ENCODE data around the gene CCL17.

The CCL17 gene

DNA sequence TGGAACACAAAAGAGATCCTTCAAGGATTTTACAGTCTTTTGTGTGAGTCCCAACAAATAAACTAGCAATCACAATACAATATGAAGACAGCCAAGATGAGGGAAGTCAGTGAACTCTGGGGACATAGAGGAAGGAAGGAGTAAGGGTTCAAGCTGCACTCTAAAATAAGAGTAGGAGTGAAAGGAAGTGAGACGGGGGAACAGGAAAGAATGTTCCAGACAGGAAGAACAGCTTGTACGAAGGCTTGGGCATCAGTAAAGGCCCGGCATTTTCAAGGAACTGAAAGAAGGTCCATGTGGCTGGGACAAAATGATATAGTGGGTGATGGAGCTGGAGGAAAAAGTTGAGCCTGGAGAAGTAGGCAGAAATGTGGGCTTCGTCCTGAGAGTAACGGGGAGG lies 4.5 kb downstream of the CCL17 start:
- H3K23ac ChIP-seq (ENCODE audit: low read length in 2 of 2): no peak overlapping the region
- H2BK12ac ChIP-seq (ENCODE audit: low read length in 2 of 2): no peak overlapping the region
- H2BK120ac ChIP-seq (ENCODE audit: low read depth, low read length): no peak overlapping the region
- no peaks in the 10 kb centered on the region for H3K4me1 ChIP-seq (ENCODE audit: control insufficient read depth, insufficient read depth, low read depth, low read length)
- no peaks in the 10 kb centered on the region for H3K36me3 ChIP-seq (ENCODE audit: control insufficient read depth in 1 of 2, insufficient read depth in 2 of 2, low read depth in 1 of 2, low read length in 2 of 2)
- no peak overlapping the region for H3K27ac ChIP-seq (ENCODE audit: low read length, poor library complexity, severe bottlenecking)
- 90% methylated on average over 5 of the region's 5 CpGs for WGBS
- no peak overlapping the region for H3K9ac ChIP-seq (ENCODE audit: low read length)
- no peak overlapping the region for H3K14ac ChIP-seq (ENCODE audit: low read length in 2 of 2)
- H2BK15ac ChIP-seq (ENCODE audit: low read depth, poor library complexity, severe bottlenecking): peak overlapping the region; percentile 52
- peaks cover 42 to 79% of the 10 kb centered on the region in 2 experiments for H3K27me3 ChIP-seq (ENCODE audit: control insufficient read depth in 1 of 2, insufficient read depth in 1 of 2, low read length in 2 of 2)
- DNase-seq: no peak
- H3K18ac ChIP-seq (ENCODE audit: low read depth in 1 of 2, low read length in 2 of 2): no peak overlapping the region
- no peak overlapping the region for H3K4me2 ChIP-seq (ENCODE audit: low read length, poor library complexity, severe bottlenecking)
- H2BK5ac ChIP-seq (ENCODE audit: low read depth, low read length, poor library complexity, severe bottlenecking): no peak overlapping the region
- H3K4ac ChIP-seq (ENCODE audit: low read depth in 1 of 2, low read length in 2 of 2): no peak overlapping the region
- no peaks in the 10 kb centered on the region for H3K79me1 ChIP-seq (replicated peaks; ENCODE audit: low read length, poor library complexity, severe bottlenecking)
- no peak overlapping the region for H4K91ac ChIP-seq (ENCODE audit: low read length)
- H2AK5ac ChIP-seq (ENCODE audit: low read length, severe bottlenecking): no peak overlapping the region
- H3K4me3 ChIP-seq (ENCODE audit: insufficient read depth in 1 of 2, low read depth in 1 of 2, low read length in 2 of 2): no peak overlapping the region
- H2AFZ ChIP-seq (ENCODE audit: low read depth, low read length): no peak overlapping the region
- H3K9me3 ChIP-seq (ENCODE audit: control insufficient read depth, low read length): no peaks in the 10 kb centered on the region
- no peak overlapping the region for H4K8ac ChIP-seq (ENCODE audit: low read length)

DNA sequence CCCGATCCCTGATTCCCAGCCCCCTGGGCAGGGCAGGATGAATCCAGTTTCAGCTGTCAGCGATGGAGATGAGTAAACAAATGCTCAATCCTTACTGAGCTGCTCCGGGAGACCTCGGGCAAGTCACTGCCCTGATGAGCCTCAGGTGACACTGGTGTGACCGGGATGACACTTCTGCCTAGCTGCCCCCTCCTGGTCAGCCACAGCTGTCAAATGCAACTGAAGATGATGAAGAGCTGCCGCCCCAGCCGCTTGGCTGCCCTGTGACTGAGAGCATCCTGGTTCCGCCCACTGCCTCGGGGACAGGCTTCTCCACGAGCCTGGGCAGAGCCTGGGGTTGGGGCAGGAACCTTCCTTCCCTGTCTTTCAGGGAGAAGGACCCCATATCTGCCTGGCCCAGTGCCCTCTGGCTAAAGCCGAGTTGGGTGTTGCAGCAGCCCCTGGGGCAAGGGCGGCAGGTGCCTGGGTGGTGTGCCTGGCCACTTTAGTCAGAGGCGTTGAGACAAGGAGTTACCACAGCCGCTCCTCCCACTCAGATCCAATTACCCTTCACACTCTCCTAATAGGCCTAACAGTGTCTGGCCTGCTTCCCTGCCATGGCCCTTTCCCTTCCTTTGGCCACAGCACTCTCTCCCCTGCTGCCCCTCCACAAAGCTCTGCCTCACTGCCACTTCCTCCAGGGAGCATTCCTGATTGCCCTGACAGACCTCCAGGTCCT lies 5.5 kb downstream of the CCL17 start:
- Histone ChIP-seq H2BK12ac (ENCODE audit: low read length in 2 of 2) (no peak overlapping the region), H3K4me2 (ENCODE audit: low read length, poor library complexity, severe bottlenecking) (no peak overlapping the region), H2BK5ac (ENCODE audit: low read depth, low read length, poor library complexity, severe bottlenecking) (no peak overlapping the region), H2BK120ac (ENCODE audit: low read depth, low read length) (no peak overlapping the region), H2BK15ac (ENCODE audit: low read depth, poor library complexity, severe bottlenecking) (no peak overlapping the region), H4K8ac (ENCODE audit: low read length) (no peak overlapping the region), H3K4ac (ENCODE audit: low read depth in 1 of 2, low read length in 2 of 2) (no peak overlapping the region), H3K9ac (ENCODE audit: low read length) (no peak overlapping the region), H3K4me3 (ENCODE audit: insufficient read depth in 1 of 2, low read depth in 1 of 2, low read length in 2 of 2) (no peak overlapping the region), H3K27ac (ENCODE audit: low read length, poor library complexity, severe bottlenecking) (no peak overlapping the region), H3K79me1 (replicated peaks; ENCODE audit: low read length, poor library complexity, severe bottlenecking) (no peaks in the 10 kb centered on the region), H3K14ac (ENCODE audit: low read length in 2 of 2) (no peak overlapping the region), H2AFZ (ENCODE audit: low read depth, low read length) (no peak overlapping the region), H2AK5ac (ENCODE audit: low read length, severe bottlenecking) (no peak overlapping the region), H3K18ac (ENCODE audit: low read depth in 1 of 2, low read length in 2 of 2) (no peak overlapping the region), H3K4me1 (ENCODE audit: control insufficient read depth, insufficient read depth, low read depth, low read length) (no peaks in the 10 kb centered on the region), H3K9me3 (ENCODE audit: control insufficient read depth, low read length) (no peaks in the 10 kb centered on the region), H3K23ac (ENCODE audit: low read length in 2 of 2) (no peak overlapping the region), H4K91ac (ENCODE audit: low read length) (no peak overlapping the region), H3K27me3 (ENCODE audit: control insufficient read depth in 1 of 2, insufficient read depth in 1 of 2, low read length in 2 of 2) (peaks cover 32 to 75% of the 10 kb centered on the region in 2 experiments), H3K36me3 (ENCODE audit: control insufficient read depth in 1 of 2, insufficient read depth in 2 of 2, low read depth in 1 of 2, low read length in 2 of 2) (no peaks in the 10 kb centered on the region)
- no peak for DNase-seq
- WGBS: 61% methylated on average over 14 of the region's 14 CpGs

DNA sequence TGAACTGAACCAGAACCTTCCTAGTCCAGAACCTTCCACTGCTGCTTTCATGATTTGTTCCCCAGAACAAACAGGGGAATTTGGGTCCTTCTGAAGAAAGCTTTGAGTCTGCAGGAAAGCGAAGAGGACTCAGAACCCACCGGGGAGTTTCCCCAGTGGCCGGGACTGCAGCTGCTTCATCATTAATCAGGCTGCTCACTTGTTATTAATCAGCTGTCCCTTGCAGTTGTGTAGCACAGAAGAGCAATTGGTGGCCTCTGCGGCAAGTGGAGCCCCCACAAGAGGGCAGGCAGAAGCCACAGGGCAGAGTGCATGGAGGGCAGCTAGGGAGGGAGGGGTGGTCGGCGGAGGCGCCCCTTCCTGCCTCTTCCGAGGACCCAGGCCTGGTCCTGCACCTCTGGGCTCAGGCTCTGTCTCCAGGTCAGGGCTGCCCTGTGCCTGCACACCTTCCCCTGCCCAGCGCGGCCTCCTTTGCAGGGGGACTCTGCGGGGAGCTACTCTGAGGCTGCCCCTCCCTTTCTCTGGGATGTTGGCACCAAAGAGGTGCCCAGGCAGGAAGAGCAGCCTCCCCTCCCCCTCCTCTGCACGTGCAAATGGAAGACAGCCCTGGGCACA lies 6.9 kb downstream of the CCL17 start:
- Histone ChIP-seq H3K79me1 (replicated peaks; ENCODE audit: low read length, poor library complexity, severe bottlenecking) (no peaks in the 10 kb centered on the region), H3K23ac (ENCODE audit: low read length in 2 of 2) (no peak overlapping the region), H3K36me3 (ENCODE audit: control insufficient read depth in 1 of 2, insufficient read depth in 2 of 2, low read depth in 1 of 2, low read length in 2 of 2) (no peaks in the 10 kb centered on the region), H3K27ac (ENCODE audit: low read length, poor library complexity, severe bottlenecking) (no peak overlapping the region), H2BK15ac (ENCODE audit: low read depth, poor library complexity, severe bottlenecking) (no peak overlapping the region), H3K14ac (ENCODE audit: low read length in 2 of 2) (no peak overlapping the region), H3K4me3 (ENCODE audit: insufficient read depth in 1 of 2, low read depth in 1 of 2, low read length in 2 of 2) (no peak overlapping the region), H2AFZ (ENCODE audit: low read depth, low read length) (no peak overlapping the region), H2AK5ac (ENCODE audit: low read length, severe bottlenecking) (no peak overlapping the region), H2BK5ac (ENCODE audit: low read depth, low read length, poor library complexity, severe bottlenecking) (no peak overlapping the region), H3K27me3 (ENCODE audit: control insufficient read depth in 1 of 2, insufficient read depth in 1 of 2, low read length in 2 of 2) (peaks cover 30 to 79% of the 10 kb centered on the region in 2 experiments), H2BK120ac (ENCODE audit: low read depth, low read length) (no peak overlapping the region), H3K9ac (ENCODE audit: low read length) (no peak overlapping the region), H4K91ac (ENCODE audit: low read length) (no peak overlapping the region), H3K4me2 (ENCODE audit: low read length, poor library complexity, severe bottlenecking) (no peak overlapping the region), H3K18ac (ENCODE audit: low read depth in 1 of 2, low read length in 2 of 2) (peak overlapping the region in 1 of 2 experiments; percentile 48), H4K8ac (ENCODE audit: low read length) (no peak overlapping the region), H3K9me3 (ENCODE audit: control insufficient read depth, low read length) (no peaks in the 10 kb centered on the region), H2BK12ac (ENCODE audit: low read length in 2 of 2) (no peak overlapping the region), H3K4ac (ENCODE audit: low read depth in 1 of 2, low read length in 2 of 2) (no peak overlapping the region), H3K4me1 (ENCODE audit: control insufficient read depth, insufficient read depth, low read depth, low read length) (peaks cover 2% of the 10 kb centered on the region)
- WGBS: 67% methylated on average over 12 of the region's 12 CpGs
- DNase-seq: no peak

DNA sequence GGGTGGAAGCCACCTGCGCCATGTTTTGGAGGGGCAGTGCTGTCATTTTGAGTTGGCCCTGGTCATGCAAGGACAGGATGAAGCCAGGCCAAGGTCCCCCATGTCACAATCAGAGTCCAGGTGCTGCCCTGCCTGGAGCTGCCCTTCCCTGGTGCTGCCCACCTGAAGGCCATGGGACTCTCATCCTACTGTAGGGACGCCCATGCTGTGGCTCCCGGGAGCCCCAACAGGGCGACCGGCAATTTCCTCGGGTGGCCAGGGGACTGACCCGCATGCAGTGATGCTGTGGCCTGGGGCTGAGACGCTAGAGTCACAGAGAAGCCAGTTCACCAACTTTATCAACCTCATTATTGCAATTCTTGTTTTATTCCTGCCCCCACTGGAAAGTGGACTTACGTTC lies 8.0 kb downstream of the CCL17 start:
- H2BK120ac ChIP-seq (ENCODE audit: low read depth, low read length): no peak overlapping the region
- H4K91ac ChIP-seq (ENCODE audit: low read length): no peak overlapping the region
- H3K79me1 ChIP-seq (replicated peaks; ENCODE audit: low read length, poor library complexity, severe bottlenecking): no peaks in the 10 kb centered on the region
- no peaks in the 10 kb centered on the region for H3K9me3 ChIP-seq (ENCODE audit: control insufficient read depth, low read length)
- H3K14ac ChIP-seq (ENCODE audit: low read length in 2 of 2): no peak overlapping the region
- no peak overlapping the region for H2BK15ac ChIP-seq (ENCODE audit: low read depth, poor library complexity, severe bottlenecking)
- no peak overlapping the region for H3K4me3 ChIP-seq (ENCODE audit: insufficient read depth in 1 of 2, low read depth in 1 of 2, low read length in 2 of 2)
- no peaks in the 10 kb centered on the region for H3K36me3 ChIP-seq (ENCODE audit: control insufficient read depth in 1 of 2, insufficient read depth in 2 of 2, low read depth in 1 of 2, low read length in 2 of 2)
- DNase-seq: no peak
- no peak overlapping the region for H3K4me2 ChIP-seq (ENCODE audit: low read length, poor library complexity, severe bottlenecking)
- H3K4ac ChIP-seq (ENCODE audit: low read depth in 1 of 2, low read length in 2 of 2): no peak overlapping the region
- no peak overlapping the region for H3K23ac ChIP-seq (ENCODE audit: low read length in 2 of 2)
- no peak overlapping the region for H2AK5ac ChIP-seq (ENCODE audit: low read length, severe bottlenecking)
- 93% methylated on average over 9 of the region's 9 CpGs for WGBS
- no peak overlapping the region for H4K8ac ChIP-seq (ENCODE audit: low read length)
- H2BK12ac ChIP-seq (ENCODE audit: low read length in 2 of 2): no peak overlapping the region
- H3K4me1 ChIP-seq (ENCODE audit: control insufficient read depth, insufficient read depth, low read depth, low read length): peaks cover 7% of the 10 kb centered on the region
- no peak overlapping the region for H3K18ac ChIP-seq (ENCODE audit: low read depth in 1 of 2, low read length in 2 of 2)
- H3K27me3 ChIP-seq (ENCODE audit: control insufficient read depth in 1 of 2, insufficient read depth in 1 of 2, low read length in 2 of 2): peaks cover 23 to 69% of the 10 kb centered on the region in 2 experiments
- no peak overlapping the region for H2BK5ac ChIP-seq (ENCODE audit: low read depth, low read length, poor library complexity, severe bottlenecking)
- H3K27ac ChIP-seq (ENCODE audit: low read length, poor library complexity, severe bottlenecking): no peak overlapping the region
- no peak overlapping the region for H3K9ac ChIP-seq (ENCODE audit: low read length)
- no peak overlapping the region for H2AFZ ChIP-seq (ENCODE audit: low read depth, low read length)
